Mesendoderm (in vitro differentiated cells): ENCODE measurements around the gene CTNNA2.

ENCODE experiments used
- DNase-seq: peaks from one replicate; pipeline ENCODE4 v3.0.0; 2013
- H2AK5ac ChIP-seq: 2 replicates; pipeline ENCODE4 v1.6.1; 2013; ENCODE audit warnings: low read length, inconsistent platforms
- H2BK120ac ChIP-seq: 2 replicates; pipeline ENCODE4 v1.6.1; 2013; ENCODE audit warnings: low read depth, mild to moderate bottlenecking, low read length, moderate library complexity, mixed read lengths
- H2BK15ac ChIP-seq: replicated peaks from 2 replicates; pipeline ENCODE4 v1.6.1; 2013; ENCODE audit warnings: low read depth, mild to moderate bottlenecking, moderate library complexity
- H2BK5ac ChIP-seq: 2 replicates; pipeline ENCODE4 v1.6.1; 2013; ENCODE audit warnings: low read length, inconsistent platforms
- H3K18ac ChIP-seq: 2 replicates; pipeline ENCODE4 v1.6.1; 2013; ENCODE audit warnings: mild to moderate bottlenecking, low read length, mixed read lengths
- H3K23ac ChIP-seq: one replicate; pipeline ENCODE4 v1.6.1; 2013; ENCODE audit warnings: low read length
- H3K27ac ChIP-seq: 2 replicates; pipeline ENCODE4 v1.5.1; 2013; ENCODE audit warnings: low read depth, mild to moderate bottlenecking, inconsistent platforms, low read length, moderate library complexity
- H3K27me3 ChIP-seq: 2 replicates; pipeline ENCODE4 v1.6.1; 2013; ENCODE audit warnings: low read length, control low read depth, mild to moderate bottlenecking, inconsistent platforms; ENCODE audit not compliant: insufficient read depth, poor library complexity
- H3K36me3 ChIP-seq: 2 replicates; pipeline ENCODE4 v1.6.1; 2013; ENCODE audit warnings: low read length, inconsistent platforms; ENCODE audit not compliant: control insufficient read depth, insufficient read depth
- H3K4ac ChIP-seq: one replicate; pipeline ENCODE4 v1.6.1; 2013; ENCODE audit warnings: low read depth, mild to moderate bottlenecking, low read length, moderate library complexity
- H3K4me1 ChIP-seq: 2 replicates; pipeline ENCODE4 v1.6.1; 2013; ENCODE audit warnings: low read depth, low read length, inconsistent platforms; ENCODE audit not compliant: control insufficient read depth
- H3K4me2 ChIP-seq: 2 replicates; pipeline ENCODE4 v1.6.1; 2013; ENCODE audit warnings: low read length
- H3K4me3 ChIP-seq: 2 replicates; pipeline ENCODE4 v1.5.1; 2013; ENCODE audit warnings: mild to moderate bottlenecking, low read length
- H3K56ac ChIP-seq: one replicate; pipeline ENCODE4 v1.6.1; 2013; ENCODE audit warnings: low read length
- H3K79me1 ChIP-seq: 2 replicates; pipeline ENCODE4 v1.6.1; 2013; ENCODE audit warnings: low read length, inconsistent platforms
- H3K79me2 ChIP-seq: 2 replicates; pipeline ENCODE4 v1.6.1; 2013; ENCODE audit warnings: mild to moderate bottlenecking, low read length; ENCODE audit not compliant: control insufficient read depth, insufficient read depth
- H3K9ac ChIP-seq: 2 replicates; pipeline ENCODE4 v1.6.1; 2013; ENCODE audit warnings: low read length, inconsistent platforms
- H4K5ac ChIP-seq: one replicate; pipeline ENCODE4 v1.6.1; 2013; ENCODE audit warnings: low read length
- H4K8ac ChIP-seq: one replicate; pipeline ENCODE4 v1.6.1; 2013; ENCODE audit warnings: low read depth, mild to moderate bottlenecking, control low read depth, low read length, moderate library complexity
- WGBS: extraction: QIAGEN DNeasy Blood & Tissue Kit; methylation state at CpG from one replicate; pipeline ENCODE4 v1.1.7; 2013; ENCODE audit warnings: low lambda C conversion rate, missing lambda C conversion rate; ENCODE audit not compliant: insufficient coverage; ENCODE audit errors: extremely low coverage; 5-methylcytosine and 5-hydroxymethylcytosine counted together

Gene CTNNA2

GRCh38 chr2:79619442-79619841 is 106.6 kb downstream of the CTNNA2 start:
- H2BK15ac ChIP-seq = no peak overlapping the region
- H3K4me2 ChIP-seq = no peak overlapping the region
- H2AK5ac ChIP-seq = no peak overlapping the region
- H4K8ac ChIP-seq = no peak overlapping the region
- no peak overlapping the region for H3K18ac ChIP-seq
- no peak overlapping the region for H3K9ac ChIP-seq
- H2BK120ac ChIP-seq = no peak overlapping the region
- no peak overlapping the region for H3K56ac ChIP-seq
- H3K79me1 ChIP-seq = no peaks in the 10 kb centered on the region
- H3K4me1 ChIP-seq = no peaks in the 10 kb centered on the region
- H3K27me3 ChIP-seq = no peaks in the 10 kb centered on the region
- no peak overlapping the region for H3K23ac ChIP-seq
- H2BK5ac ChIP-seq = no peak overlapping the region
- no peak overlapping the region for H4K5ac ChIP-seq
- DNase-seq = no peak
- H3K4me3 ChIP-seq = no peak overlapping the region
- no peak overlapping the region for H3K4ac ChIP-seq
- no peaks in the 10 kb centered on the region for H3K36me3 ChIP-seq
- WGBS = no CpG with 5 or more reads among the region's 5 CpGs
- H3K79me2 ChIP-seq = no peaks in the 10 kb centered on the region
- no peak overlapping the region for H3K27ac ChIP-seq

- Histone ChIP-seq H2AK5ac (no peak overlapping the region), H2BK5ac (no peak overlapping the region)
- WGBS = no CpG with 5 or more reads among the region's 2 CpGs
These were observed 107.1 kb downstream of the CTNNA2 start for GRCh38 chr2:79619976-79620375.

GRCh38 chr2:79620679-79621078 is 107.8 kb downstream of the CTNNA2 start:
- Histone ChIP-seq H2AK5ac (no peak overlapping the region), H3K23ac (no peak overlapping the region), H3K56ac (no peak overlapping the region), H3K4me2 (no peak overlapping the region), H3K4me3 (no peak overlapping the region), H3K4ac (no peak overlapping the region), H3K4me1 (no peaks in the 10 kb centered on the region), H2BK15ac (no peak overlapping the region), H3K79me1 (no peaks in the 10 kb centered on the region), H3K27ac (no peak overlapping the region), H3K18ac (no peak overlapping the region), H2BK5ac (no peak overlapping the region), H4K5ac (no peak overlapping the region), H2BK120ac (no peak overlapping the region), H3K36me3 (no peaks in the 10 kb centered on the region), H4K8ac (no peak overlapping the region), H3K27me3 (no peaks in the 10 kb centered on the region), H3K79me2 (no peaks in the 10 kb centered on the region), H3K9ac (no peak overlapping the region)
- DNase-seq = no peak
- WGBS = no CpG with 5 or more reads among the region's 2 CpGs

More at GRCh38 chr2:79619976-79620375, 107.1 kb downstream of the CTNNA2 start:
- Histone ChIP-seq H3K23ac (no peak overlapping the region), H3K36me3 (no peaks in the 10 kb centered on the region), H3K27ac (no peak overlapping the region), H3K4me3 (no peak overlapping the region), H3K27me3 (no peaks in the 10 kb centered on the region), H2BK15ac (no peak overlapping the region), H3K4ac (no peak overlapping the region), H3K4me1 (no peaks in the 10 kb centered on the region), H3K79me1 (no peaks in the 10 kb centered on the region), H4K5ac (no peak overlapping the region), H3K79me2 (no peaks in the 10 kb centered on the region), H3K9ac (no peak overlapping the region), H2BK120ac (no peak overlapping the region), H3K18ac (no peak overlapping the region), H3K56ac (no peak overlapping the region), H3K4me2 (no peak overlapping the region), H4K8ac (no peak overlapping the region)
- DNase-seq = no peak

- Histone ChIP-seq H2BK15ac (no peak overlapping the region), H3K9ac (no peak overlapping the region), H3K4me1 (no peaks in the 10 kb centered on the region), H3K79me1 (no peaks in the 10 kb centered on the region), H3K4me3 (no peak overlapping the region), H3K27me3 (no peaks in the 10 kb centered on the region), H3K27ac (no peak overlapping the region), H4K5ac (no peak overlapping the region), H3K18ac (no peak overlapping the region), H3K4ac (no peak overlapping the region), H3K79me2 (no peaks in the 10 kb centered on the region), H3K23ac (no peak overlapping the region), H3K4me2 (no peak overlapping the region), H4K8ac (no peak overlapping the region), H3K56ac (no peak overlapping the region), H3K36me3 (no peaks in the 10 kb centered on the region), H2BK120ac (no peak overlapping the region), H2BK5ac (no peak overlapping the region), H2AK5ac (no peak overlapping the region)
- no CpG with 5 or more reads among the region's 6 CpGs for WGBS
- no peak for DNase-seq
These were observed 108.4 kb downstream of the CTNNA2 start for GRCh38 chr2:79621252-79621651.

GRCh38 chr2:79621755-79622154 is 108.9 kb downstream of the CTNNA2 start:
- Histone ChIP-seq H2BK120ac (no peak overlapping the region), H3K36me3 (no peaks in the 10 kb centered on the region), H4K5ac (no peak overlapping the region), H3K18ac (no peak overlapping the region), H3K4me2 (no peak overlapping the region), H2AK5ac (no peak overlapping the region), H3K79me2 (no peaks in the 10 kb centered on the region), H2BK15ac (no peak overlapping the region), H3K79me1 (no peaks in the 10 kb centered on the region), H3K23ac (no peak overlapping the region), H3K27ac (no peak overlapping the region), H3K9ac (no peak overlapping the region), H3K4me1 (no peaks in the 10 kb centered on the region), H3K56ac (no peak overlapping the region), H2BK5ac (no peak overlapping the region), H3K4me3 (no peak overlapping the region), H4K8ac (no peak overlapping the region), H3K27me3 (no peaks in the 10 kb centered on the region), H3K4ac (no peak overlapping the region)
- no peak for DNase-seq
- WGBS = no CpG with 5 or more reads among the region's 1 CpG

GRCh38 chr2:79622508-79622907 is 109.7 kb downstream of the CTNNA2 start:
- Histone ChIP-seq H3K9ac (no peak overlapping the region), H2BK5ac (no peak overlapping the region), H3K36me3 (no peaks in the 10 kb centered on the region), H3K27me3 (no peaks in the 10 kb centered on the region), H3K79me2 (no peaks in the 10 kb centered on the region), H3K4me1 (no peaks in the 10 kb centered on the region), H3K18ac (no peak overlapping the region), H2BK15ac (no peak overlapping the region), H3K4me2 (no peak overlapping the region), H3K4me3 (no peak overlapping the region), H3K23ac (no peak overlapping the region), H2BK120ac (no peak overlapping the region), H4K8ac (no peak overlapping the region), H3K27ac (no peak overlapping the region), H2AK5ac (no peak overlapping the region), H3K4ac (no peak overlapping the region), H3K56ac (no peak overlapping the region), H4K5ac (no peak overlapping the region), H3K79me1 (no peaks in the 10 kb centered on the region)
- DNase-seq = no peak
- no CpG with 5 or more reads among the region's 3 CpGs for WGBS
